HepG2 (cell line): ENCODE results near the gene HYAL2. TPM values are rescaled to one million over a fixed set of nuclear protein-coding genes. Genes with fewer than 3 reads are reported as not detected.

ENCODE experiments used
- EP300 ChIP-seq, 3 experiments: sonication (generic) in 1 of 3; formaldehyde crosslinking in 1 of 3; IDR thresholded peaks; 2 replicates each; pipeline versions ENCODE4 v1.5.1 to v1.6.1; 2011 to 2020; ENCODE audit warnings: low read depth in 2 of 3, low read length in 2 of 3, borderline replicate concordance in 1 of 3, improper control_type of control experiment in 1 of 3, mild to moderate bottlenecking in 1 of 3, missing genetic modification reagents in 1 of 3, moderate library complexity in 1 of 3
- FOXC1 ChIP-seq: sonication (generic); formaldehyde crosslinking; IDR thresholded peaks from 2 replicates; pipeline ENCODE4 v1.8.0; 2022; ENCODE audit warnings: mild to moderate bottlenecking, missing genetic modification reagents, borderline replicate concordance
- FOXK2 ChIP-seq: fragments of 450-650 bp; IDR thresholded peaks from 2 replicates; pipeline ENCODE4 v1.6.1; 2016
- FOXP1 ChIP-seq, 2 experiments: fragments of 450-650 bp in 1 of 2; IDR thresholded peaks; 2 replicates each; pipeline ENCODE4 v1.6.1; 2017 to 2018; ENCODE audit warnings: antibody characterized with exemption in 1 of 2
- HCFC1 ChIP-seq: fragments of 150-350 bp; IDR thresholded peaks from 2 replicates; pipeline ENCODE4 v1.6.1; 2014; ENCODE audit warnings: low read depth, low read length
- HNRNPUL1 ChIP-seq: fragments of 200-400 bp; formaldehyde crosslinking; IDR thresholded peaks from 2 replicates; pipeline ENCODE4 v1.6.1; 2017; ENCODE audit warnings: low read depth, mild to moderate bottlenecking, low read length, moderate library complexity
- PHF8 ChIP-seq: sonication (generic); formaldehyde crosslinking; IDR thresholded peaks from 2 replicates; pipeline ENCODE4 v1.5.0; 2020; ENCODE audit warnings: missing genetic modification reagents
- RCOR2 ChIP-seq: IDR thresholded peaks from 2 replicates; pipeline ENCODE4 v1.6.1; 2016; ENCODE audit warnings: missing biosample characterization, missing genetic modification reagents
- ZNF101 ChIP-seq: sonication (generic); formaldehyde crosslinking; IDR thresholded peaks from 2 replicates; pipeline ENCODE4 v1.4.0; 2020; ENCODE audit warnings: mild to moderate bottlenecking, low read depth, missing genetic modification reagents, borderline replicate concordance
- ZNF235 ChIP-seq: sonication (generic); formaldehyde crosslinking; IDR thresholded peaks from 2 replicates; pipeline ENCODE4 v1.8.1; 2023; ENCODE audit warnings: mild to moderate bottlenecking, missing genetic modification reagents, borderline replicate concordance
- ZNF260 ChIP-seq: sonication (generic); formaldehyde crosslinking; IDR thresholded peaks from 2 replicates; pipeline ENCODE4 v1.4.0; 2020; ENCODE audit warnings: missing genetic modification reagents, low read depth, mild to moderate bottlenecking, borderline replicate concordance
- ZNF850 ChIP-seq: sonication (generic); formaldehyde crosslinking; conservative IDR thresholded peaks from 2 replicates; pipeline ENCODE4 v1.9.0; 2021; ENCODE audit warnings: mild to moderate bottlenecking, missing genetic modification reagents
- ZNF878 ChIP-seq: sonication (generic); formaldehyde crosslinking; IDR thresholded peaks from 2 replicates; pipeline ENCODE4 v1.8.1; 2023; ENCODE audit warnings: mild to moderate bottlenecking, missing genetic modification reagents, moderate library complexity
- polyA plus RNA-seq, 8 experiments: library from polyadenylated mRNA; depleted of rRNA in 3 of 8; stranded (reverse) in 7 of 8; unstranded in 1 of 8; fragments of >200 nt; fragmentation: Illumina TruSeq in 4 of 8; extraction: Trizol in 4 of 8; gene quantifications; 2 replicates each; pipeline versions ENCODE4 v1.2.1 to v1.2.3, GENCODE V29; 2011 to 2016; ENCODE audit warnings: low read depth in 4 of 8, missing spikeins in 1 of 8, mixed read lengths in 1 of 8; ENCODE audit not compliant: insufficient read depth in 1 of 8
- total RNA-seq, 5 experiments: library from RNA; depleted of rRNA; stranded (reverse); fragments of >200 nt; fragmentation: Illumina TruSeq; extraction: Trizol; gene quantifications; 2 replicates each; pipeline ENCODE4 v1.2.3, GENCODE V29; 2016; ENCODE audit warnings: low read depth in 1 of 5
- TF ChIP-seq, protein P1 (sequence below): sonication (generic); formaldehyde crosslinking; IDR thresholded peaks from 2 replicates; pipeline ENCODE4 v1.4.0; 2020; ENCODE audit warnings: mild to moderate bottlenecking, missing genetic modification reagents, borderline replicate concordance
- TF ChIP-seq, protein P2 (sequence below): sonication (generic); formaldehyde crosslinking; IDR thresholded peaks from 2 replicates; pipeline ENCODE4 v1.5.0; 2020; ENCODE audit warnings: mild to moderate bottlenecking, missing genetic modification reagents, moderate library complexity
- TF ChIP-seq, protein P3 (sequence below), 2 experiments: sonication (generic) in 1 of 2; formaldehyde crosslinking in 1 of 2; IDR thresholded peaks; 2 replicates each; pipeline versions ENCODE4 v1.4.0 to v1.6.1; 2016 to 2020; ENCODE audit warnings: borderline replicate concordance in 1 of 2, low read depth in 1 of 2, mild to moderate bottlenecking in 1 of 2, missing genetic modification reagents in 1 of 2

HYAL2 gene
- total and polyA plus RNA-seq, 2 of the 13 experiments (the other 11 are each of a cell fraction or from before 2014, with no cell fraction given): 76.2 to 102 TPM

DNA sequence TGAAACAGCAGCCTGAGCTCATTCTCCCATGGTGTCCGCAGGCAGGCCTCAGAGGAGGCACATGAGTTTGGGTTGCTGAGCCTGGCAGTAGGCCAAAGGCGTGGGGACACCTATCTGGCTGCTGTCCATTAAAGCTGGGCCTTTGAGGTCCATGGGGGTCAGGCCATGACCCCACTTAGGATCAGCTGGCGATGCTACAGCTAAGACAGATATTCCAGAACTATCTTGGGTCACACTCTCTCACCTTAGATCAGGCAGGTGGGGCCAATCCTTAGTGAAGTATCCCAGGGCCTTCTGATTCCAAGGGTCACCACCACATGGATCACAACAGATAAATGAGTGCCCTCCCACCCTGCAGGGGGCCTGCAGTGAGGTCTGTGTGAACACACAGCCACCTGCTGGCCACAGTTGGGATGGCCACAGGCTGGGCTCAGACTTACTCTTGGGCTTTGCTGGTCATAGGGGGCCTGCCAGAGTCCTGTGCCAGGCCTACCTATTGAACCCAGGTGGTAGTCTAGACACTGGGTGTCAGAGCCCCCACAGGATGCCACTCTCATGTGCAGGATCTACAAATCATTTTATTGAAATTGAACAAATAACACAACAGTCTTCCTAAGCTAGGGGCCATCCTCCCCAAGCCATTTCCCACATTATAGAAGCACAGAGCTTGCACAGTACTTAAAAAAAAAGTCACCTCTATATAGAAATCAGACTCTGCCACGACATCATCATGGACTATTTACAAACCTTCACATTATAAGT, 2.0 kb upstream of the HYAL2 start (continued):
- TF ChIP-seq EP300 (IDR thresholded peaks at IDR 0.05; ENCODE audit: low read depth in 2 of 2, low read length in 2 of 2) (no peak), EP300 (CRISPR knock-in tag; IDR thresholded peaks at IDR 0.05; ENCODE audit: borderline replicate concordance) (0 out of 2 replicates have a peak, but pooled peaks have one; percentile 25), ZNF850 (no peak), FOXP1 (IDR thresholded peaks at IDR 0.05) (no peak), FOXP1 (CRISPR knock-in tag; IDR thresholded peaks at IDR 0.05) (no peak), FOXK2 (no peak), FOXC1 (CRISPR knock-in tag) (0 out of 2 replicates have a peak, but pooled peaks have one; percentile 50), ZNF101 (CRISPR knock-in tag) (no peak), HCFC1 (no peak), ZNF235 (0 out of 2 replicates have a peak, but pooled peaks have one; percentile 34), RCOR2 (0 out of 2 replicates have a peak, but pooled peaks have one; percentile 32), ZNF878 (CRISPR knock-in tag) (no peak), ZNF260 (CRISPR knock-in tag) (no peak), PHF8 (peak; percentile 33; the same call in 1 of the 2 replicates), HNRNPUL1 (no peak)
- TF ChIP-seq, protein P1, sequence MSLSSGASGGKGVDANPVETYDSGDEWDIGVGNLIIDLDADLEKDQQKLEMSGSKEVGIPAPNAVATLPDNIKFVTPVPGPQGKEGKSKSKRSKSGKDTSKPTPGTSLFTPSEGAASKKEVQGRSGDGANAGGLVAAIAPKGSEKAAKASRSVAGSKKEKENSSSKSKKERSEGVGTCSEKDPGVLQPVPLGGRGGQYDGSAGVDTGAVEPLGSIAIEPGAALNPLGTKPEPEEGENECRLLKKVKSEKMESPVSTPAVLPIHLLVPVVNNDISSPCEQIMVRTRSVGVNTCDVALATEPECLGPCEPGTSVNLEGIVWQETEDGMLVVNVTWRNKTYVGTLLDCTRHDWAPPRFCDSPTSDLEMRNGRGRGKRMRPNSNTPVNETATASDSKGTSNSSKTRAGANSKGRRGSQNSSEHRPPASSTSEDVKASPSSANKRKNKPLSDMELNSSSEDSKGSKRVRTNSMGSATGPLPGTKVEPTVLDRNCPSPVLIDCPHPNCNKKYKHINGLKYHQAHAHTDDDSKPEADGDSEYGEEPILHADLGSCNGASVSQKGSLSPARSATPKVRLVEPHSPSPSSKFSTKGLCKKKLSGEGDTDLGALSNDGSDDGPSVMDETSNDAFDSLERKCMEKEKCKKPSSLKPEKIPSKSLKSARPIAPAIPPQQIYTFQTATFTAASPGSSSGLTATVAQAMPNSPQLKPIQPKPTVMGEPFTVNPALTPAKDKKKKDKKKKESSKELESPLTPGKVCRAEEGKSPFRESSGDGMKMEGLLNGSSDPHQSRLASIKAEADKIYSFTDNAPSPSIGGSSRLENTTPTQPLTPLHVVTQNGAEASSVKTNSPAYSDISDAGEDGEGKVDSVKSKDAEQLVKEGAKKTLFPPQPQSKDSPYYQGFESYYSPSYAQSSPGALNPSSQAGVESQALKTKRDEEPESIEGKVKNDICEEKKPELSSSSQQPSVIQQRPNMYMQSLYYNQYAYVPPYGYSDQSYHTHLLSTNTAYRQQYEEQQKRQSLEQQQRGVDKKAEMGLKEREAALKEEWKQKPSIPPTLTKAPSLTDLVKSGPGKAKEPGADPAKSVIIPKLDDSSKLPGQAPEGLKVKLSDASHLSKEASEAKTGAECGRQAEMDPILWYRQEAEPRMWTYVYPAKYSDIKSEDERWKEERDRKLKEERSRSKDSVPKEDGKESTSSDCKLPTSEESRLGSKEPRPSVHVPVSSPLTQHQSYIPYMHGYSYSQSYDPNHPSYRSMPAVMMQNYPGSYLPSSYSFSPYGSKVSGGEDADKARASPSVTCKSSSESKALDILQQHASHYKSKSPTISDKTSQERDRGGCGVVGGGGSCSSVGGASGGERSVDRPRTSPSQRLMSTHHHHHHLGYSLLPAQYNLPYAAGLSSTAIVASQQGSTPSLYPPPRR (CRISPR knock-in tag): peak; percentile 41; the same call in 1 of the 2 replicates
- TF ChIP-seq, protein P2, sequence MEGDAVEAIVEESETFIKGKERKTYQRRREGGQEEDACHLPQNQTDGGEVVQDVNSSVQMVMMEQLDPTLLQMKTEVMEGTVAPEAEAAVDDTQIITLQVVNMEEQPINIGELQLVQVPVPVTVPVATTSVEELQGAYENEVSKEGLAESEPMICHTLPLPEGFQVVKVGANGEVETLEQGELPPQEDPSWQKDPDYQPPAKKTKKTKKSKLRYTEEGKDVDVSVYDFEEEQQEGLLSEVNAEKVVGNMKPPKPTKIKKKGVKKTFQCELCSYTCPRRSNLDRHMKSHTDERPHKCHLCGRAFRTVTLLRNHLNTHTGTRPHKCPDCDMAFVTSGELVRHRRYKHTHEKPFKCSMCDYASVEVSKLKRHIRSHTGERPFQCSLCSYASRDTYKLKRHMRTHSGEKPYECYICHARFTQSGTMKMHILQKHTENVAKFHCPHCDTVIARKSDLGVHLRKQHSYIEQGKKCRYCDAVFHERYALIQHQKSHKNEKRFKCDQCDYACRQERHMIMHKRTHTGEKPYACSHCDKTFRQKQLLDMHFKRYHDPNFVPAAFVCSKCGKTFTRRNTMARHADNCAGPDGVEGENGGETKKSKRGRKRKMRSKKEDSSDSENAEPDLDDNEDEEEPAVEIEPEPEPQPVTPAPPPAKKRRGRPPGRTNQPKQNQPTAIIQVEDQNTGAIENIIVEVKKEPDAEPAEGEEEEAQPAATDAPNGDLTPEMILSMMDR: peak; percentile 99
- TF ChIP-seq, protein P3, sequence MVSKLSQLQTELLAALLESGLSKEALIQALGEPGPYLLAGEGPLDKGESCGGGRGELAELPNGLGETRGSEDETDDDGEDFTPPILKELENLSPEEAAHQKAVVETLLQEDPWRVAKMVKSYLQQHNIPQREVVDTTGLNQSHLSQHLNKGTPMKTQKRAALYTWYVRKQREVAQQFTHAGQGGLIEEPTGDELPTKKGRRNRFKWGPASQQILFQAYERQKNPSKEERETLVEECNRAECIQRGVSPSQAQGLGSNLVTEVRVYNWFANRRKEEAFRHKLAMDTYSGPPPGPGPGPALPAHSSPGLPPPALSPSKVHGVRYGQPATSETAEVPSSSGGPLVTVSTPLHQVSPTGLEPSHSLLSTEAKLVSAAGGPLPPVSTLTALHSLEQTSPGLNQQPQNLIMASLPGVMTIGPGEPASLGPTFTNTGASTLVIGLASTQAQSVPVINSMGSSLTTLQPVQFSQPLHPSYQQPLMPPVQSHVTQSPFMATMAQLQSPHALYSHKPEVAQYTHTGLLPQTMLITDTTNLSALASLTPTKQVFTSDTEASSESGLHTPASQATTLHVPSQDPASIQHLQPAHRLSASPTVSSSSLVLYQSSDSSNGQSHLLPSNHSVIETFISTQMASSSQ (IDR thresholded peaks at IDR 0.05; ENCODE audit: low read depth): no peak
- TF ChIP-seq, protein P3 (CRISPR knock-in tag; IDR thresholded peaks at IDR 0.05; ENCODE audit: borderline replicate concordance): peak; percentile 63
